IgD-negative memory B cell (primary cell): Measurements from ENCODE around the gene KRT3. TPM values are rescaled to one million over a fixed set of nuclear protein-coding genes. Genes with fewer than 3 reads are reported as not detected.

ENCODE experiments used
- H3K27ac Mint-ChIP-seq, 3 donors: one replicate each; pipeline ENCODE4 v1.8.0; 2020 to 2022; ENCODE audit warnings: mild to moderate bottlenecking in 3 of 3, mixed read lengths in 3 of 3, moderate library complexity in 1 of 3
- H3K27me3 Mint-ChIP-seq: one replicate; pipeline ENCODE4 v1.8.0; 2021; ENCODE audit warnings: mixed read lengths
- H3K36me3 Mint-ChIP-seq: one replicate; pipeline ENCODE4 v1.8.0; 2020; ENCODE audit warnings: mild to moderate bottlenecking, mixed read lengths
- H3K4me1 Mint-ChIP-seq, 3 donors: one replicate each; pipeline ENCODE4 v1.8.0; 2020 to 2022; ENCODE audit warnings: mixed read lengths in 3 of 3, mild to moderate bottlenecking in 1 of 3
- H3K4me3 Mint-ChIP-seq, 4 donors: one replicate each; pipeline ENCODE4 v1.8.0; 2020 to 2022; ENCODE audit warnings: mild to moderate bottlenecking in 4 of 4, mixed read lengths in 4 of 4, moderate library complexity in 3 of 4
- H3K9me3 Mint-ChIP-seq, 3 donors: one replicate each; pipeline ENCODE4 v1.8.0; 2020 to 2021; ENCODE audit warnings: mixed read lengths in 3 of 3, mild to moderate bottlenecking in 1 of 3
- polyA plus RNA-seq: library from polyadenylated mRNA; unstranded; fragments of 300-500 nt; fragmentation: Illumina TruSeq; gene quantifications from one replicate; pipeline ENCODE4 v1.2.3, GENCODE V29; 2021

Gene KRT3
- polyA plus RNA-seq, 1 donor from 2014 or later = not detected

- no peaks in the 10 kb centered on the region for H3K9me3 Mint-ChIP-seq
- H3K36me3 Mint-ChIP-seq = no peaks in the 10 kb centered on the region
- H3K27ac Mint-ChIP-seq = no peak overlapping the region
- H3K4me3 Mint-ChIP-seq = no peak overlapping the region
- peaks cover 11% of the 10 kb centered on the region for H3K27me3 Mint-ChIP-seq
- H3K4me1 Mint-ChIP-seq = no peaks in the 10 kb centered on the region
Measured at GRCh38 chr12:52832985-52833905, 37.3 kb upstream of the KRT3 start.

GRCh38 chr12:52832451-52832850 is 36.5 kb upstream of the KRT3 start:
- H3K4me1 Mint-ChIP-seq = no peaks in the 10 kb centered on the region
- no peak overlapping the region for H3K27ac Mint-ChIP-seq
- H3K9me3 Mint-ChIP-seq = no peaks in the 10 kb centered on the region
- H3K4me3 Mint-ChIP-seq = no peak overlapping the region
- H3K36me3 Mint-ChIP-seq = no peaks in the 10 kb centered on the region
- H3K27me3 Mint-ChIP-seq = peaks cover 11% of the 10 kb centered on the region

- H3K27ac Mint-ChIP-seq = no peak overlapping the region
- peaks cover 4% of the 10 kb centered on the region for H3K27me3 Mint-ChIP-seq
- no peak overlapping the region for H3K4me3 Mint-ChIP-seq
- no peaks in the 10 kb centered on the region for H3K36me3 Mint-ChIP-seq
- H3K4me1 Mint-ChIP-seq = no peaks in the 10 kb centered on the region
- no peaks in the 10 kb centered on the region for H3K9me3 Mint-ChIP-seq
Measured at GRCh38 chr12:52831251-52831650, 35.3 kb upstream of the KRT3 start.

DNA sequence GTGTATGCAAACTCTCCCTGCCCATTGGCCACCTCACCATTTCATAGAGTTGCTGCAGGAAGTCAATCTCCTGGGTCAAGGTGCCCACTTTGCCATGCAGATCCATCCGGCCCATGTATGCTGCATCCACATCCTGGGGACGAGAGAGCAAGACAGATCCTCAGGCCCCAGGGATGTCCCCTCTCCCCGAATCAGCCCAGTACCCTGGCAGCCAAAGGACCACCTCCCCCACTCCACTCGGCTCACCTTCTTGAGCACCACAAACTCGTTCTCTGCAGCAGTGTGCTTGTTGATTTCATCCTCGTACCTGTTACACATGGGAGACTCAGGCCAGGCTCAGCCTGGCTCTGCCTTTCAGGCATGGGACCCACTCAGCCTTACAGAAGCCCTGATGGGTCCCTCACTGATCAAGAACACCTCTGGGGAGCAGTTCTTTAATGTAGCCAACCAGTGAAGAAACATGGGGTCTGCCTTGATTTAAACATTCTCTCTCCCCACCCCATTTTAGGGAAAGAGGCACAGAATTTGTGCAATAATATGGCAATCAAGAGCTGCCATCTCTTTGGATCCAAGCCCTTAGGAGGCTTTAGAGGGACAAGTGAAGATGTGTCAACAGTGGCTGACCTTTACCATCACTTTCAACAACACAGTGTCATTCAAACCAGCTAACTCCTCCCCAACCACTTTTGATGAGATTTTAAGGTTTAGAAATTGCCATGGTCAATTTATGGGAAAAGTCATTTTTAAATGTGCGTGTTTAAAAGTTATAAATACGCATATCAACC is 34.3 kb upstream of the KRT3 start:
- Mint-ChIP-seq H3K27ac (no peak overlapping the region), H3K4me3 (no peak overlapping the region), H3K9me3 (no peaks in the 10 kb centered on the region), H3K27me3 (peaks cover 6% of the 10 kb centered on the region), H3K4me1 (no peaks in the 10 kb centered on the region), H3K36me3 (no peaks in the 10 kb centered on the region)

GRCh38 chr12:52828591-52829021 is 32.7 kb upstream of the KRT3 start:
- Mint-ChIP-seq H3K4me3 (no peak overlapping the region), H3K27me3 (peaks cover 4% of the 10 kb centered on the region), H3K36me3 (no peaks in the 10 kb centered on the region), H3K4me1 (no peaks in the 10 kb centered on the region), H3K27ac (no peak overlapping the region), H3K9me3 (no peaks in the 10 kb centered on the region)

- no peak overlapping the region for H3K27ac Mint-ChIP-seq
- H3K4me1 Mint-ChIP-seq = no peaks in the 10 kb centered on the region
Measured at GRCh38 chr12:52828156-52828555, 32.2 kb upstream of the KRT3 start.

GRCh38 chr12:52827499-52828090 is 31.7 kb upstream of the KRT3 start:
- H3K27ac Mint-ChIP-seq = no peak overlapping the region

More at GRCh38 chr12:52828156-52828555, 32.2 kb upstream of the KRT3 start:
- H3K36me3 Mint-ChIP-seq = no peaks in the 10 kb centered on the region
- no peaks in the 10 kb centered on the region for H3K9me3 Mint-ChIP-seq
- H3K4me3 Mint-ChIP-seq = no peak overlapping the region
- peaks cover 5% of the 10 kb centered on the region for H3K27me3 Mint-ChIP-seq

GRCh38 chr12:52826611-52827498 is 30.9 kb upstream of the KRT3 start:
- Mint-ChIP-seq H3K4me1 (no peaks in the 10 kb centered on the region), H3K4me3 (no peak overlapping the region), H3K27me3 (peaks cover 5% of the 10 kb centered on the region), H3K9me3 (no peaks in the 10 kb centered on the region), H3K36me3 (no peaks in the 10 kb centered on the region), H3K27ac (no peak overlapping the region)

More at GRCh38 chr12:52827499-52828090, 31.7 kb upstream of the KRT3 start:
- Mint-ChIP-seq H3K36me3 (no peaks in the 10 kb centered on the region), H3K27me3 (peaks cover 5% of the 10 kb centered on the region), H3K4me3 (no peak overlapping the region), H3K9me3 (no peaks in the 10 kb centered on the region), H3K4me1 (no peaks in the 10 kb centered on the region)

- Mint-ChIP-seq H3K27ac (no peak overlapping the region), H3K27me3 (peaks cover 5% of the 10 kb centered on the region), H3K36me3 (no peaks in the 10 kb centered on the region)
Measured at GRCh38 chr12:52825961-52826360, 30.0 kb upstream of the KRT3 start.

DNA sequence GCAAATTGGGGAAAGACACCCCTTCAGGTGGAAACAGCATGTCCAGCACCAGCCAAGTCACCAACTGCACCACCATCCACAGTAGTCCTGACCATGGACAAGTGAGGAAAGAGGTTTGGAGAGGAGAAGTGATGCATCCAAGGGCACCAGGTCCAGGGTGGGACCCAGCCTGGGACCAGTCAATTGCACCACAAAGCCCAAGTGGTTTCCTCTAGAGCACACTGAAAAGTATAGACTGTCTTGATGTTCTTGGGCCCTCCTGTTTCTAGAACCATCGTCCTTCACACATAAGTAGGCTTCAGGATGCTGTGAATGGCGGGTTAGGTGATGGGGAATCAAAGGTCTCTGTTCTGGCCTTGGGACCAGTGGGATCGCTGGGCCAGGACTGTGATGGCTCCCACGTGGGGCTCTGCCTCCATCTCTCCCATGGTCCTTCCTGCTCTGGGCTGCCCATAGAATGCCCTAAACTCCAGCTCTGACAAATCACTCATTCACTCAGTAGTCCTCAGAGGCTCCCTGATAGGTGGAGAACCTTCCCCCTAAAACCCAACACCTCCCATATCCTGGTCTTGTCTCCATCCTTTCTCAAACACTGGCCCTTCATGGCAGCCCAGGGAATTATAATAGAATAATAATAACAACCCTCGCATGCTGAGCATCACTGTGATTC is 29.0 kb upstream of the KRT3 start:
- no peak overlapping the region for H3K4me3 Mint-ChIP-seq

More at GRCh38 chr12:52825961-52826360, 30.0 kb upstream of the KRT3 start:
- Mint-ChIP-seq H3K9me3 (no peaks in the 10 kb centered on the region), H3K4me1 (no peaks in the 10 kb centered on the region), H3K4me3 (no peak overlapping the region)

DNA sequence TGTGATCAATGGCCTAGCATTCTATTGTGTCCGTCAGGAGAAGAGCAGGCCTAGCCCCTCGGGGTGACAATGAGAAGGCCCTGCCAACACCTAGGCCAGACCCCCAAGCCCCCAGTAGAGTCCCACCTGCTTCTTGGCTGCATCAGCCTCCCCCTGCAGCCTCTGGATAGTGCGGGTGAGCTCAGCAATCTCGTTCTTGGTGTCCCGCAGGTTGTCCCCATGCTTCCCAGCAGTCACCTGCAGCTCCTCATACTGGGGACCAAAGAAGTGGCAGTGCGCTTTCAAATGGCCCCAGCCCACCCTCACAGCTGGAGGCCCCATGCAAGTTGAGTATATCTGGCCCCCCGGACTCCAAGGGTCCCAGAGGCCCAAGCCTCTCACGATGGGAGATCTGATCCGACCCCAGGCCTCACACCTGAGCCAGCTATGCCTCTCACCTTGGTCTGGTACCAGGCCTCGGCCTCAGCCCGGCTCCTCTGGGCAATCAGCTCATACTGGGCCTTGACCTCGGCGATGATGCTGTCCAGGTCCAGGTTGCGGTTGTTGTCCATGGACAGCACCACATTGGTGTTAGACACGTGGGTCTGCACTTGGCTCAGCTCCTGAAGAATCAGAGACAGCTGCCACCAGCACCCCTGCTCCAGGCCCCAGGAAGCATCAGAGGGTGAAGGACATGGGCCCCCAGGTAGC is 28.0 kb upstream of the KRT3 start:
- no peaks in the 10 kb centered on the region for H3K4me1 Mint-ChIP-seq
- no peaks in the 10 kb centered on the region for H3K9me3 Mint-ChIP-seq
- H3K27ac Mint-ChIP-seq = peak overlapping the region in 1 of 3 donors; percentile 43
- H3K27me3 Mint-ChIP-seq = peaks cover 5% of the 10 kb centered on the region
- no peak overlapping the region for H3K4me3 Mint-ChIP-seq
- H3K36me3 Mint-ChIP-seq = no peaks in the 10 kb centered on the region

More for the DNA sequence above, 29.0 kb upstream of the KRT3 start:
- Mint-ChIP-seq H3K36me3 (no peaks in the 10 kb centered on the region), H3K4me1 (no peaks in the 10 kb centered on the region), H3K27me3 (peaks cover 5% of the 10 kb centered on the region), H3K9me3 (no peaks in the 10 kb centered on the region), H3K27ac (no peak overlapping the region)

GRCh38 chr12:52822771-52823510 is 27.0 kb upstream of the KRT3 start:
- Mint-ChIP-seq H3K9me3 (no peaks in the 10 kb centered on the region), H3K27me3 (peaks cover 7% of the 10 kb centered on the region), H3K27ac (no peak overlapping the region)

More at GRCh38 chr12:52822771-52823510, 27.0 kb upstream of the KRT3 start:
- Mint-ChIP-seq H3K4me1 (no peaks in the 10 kb centered on the region), H3K4me3 (no peak overlapping the region), H3K36me3 (no peaks in the 10 kb centered on the region)
